CD4-positive, alpha-beta memory T cell (primary cell): ENCODE measurements around the gene SERTAD2. TPM values are rescaled to one million over a fixed set of nuclear protein-coding genes. Genes with fewer than 3 reads are reported as not detected.

Source experiments
- CTCF ChIA-PET: fragments of 350-600 bp; sonication (Branson Sonifier 250); formaldehyde crosslinking; loops from one replicate; lab custom pipeline; 2021; ENCODE audit warnings: inconsistent platforms; ENCODE audit not compliant: partially characterized antibody; lab: Charles Lee
- POLR2A ChIA-PET: fragments of 350-600 bp; sonication (Branson Sonifier 250); formaldehyde crosslinking; loops from one replicate; lab custom pipeline; 2021; ENCODE audit not compliant: partially characterized antibody; lab: Charles Lee
- DNase-seq, 5 donors: peaks; one replicate each; pipeline versions ENCODE4 v3.0.0 to v3.0.0-alpha.2; 2020 to 2022; ENCODE audit warnings: mixed read lengths in 1 of 5
- H3K27ac ChIP-seq: one replicate; pipeline ENCODE4 v1.7.0; 2013; ENCODE audit warnings: low read depth, low read length
- H3K27me3 ChIP-seq: 2 replicates; pipeline ENCODE4 v1.7.0; 2013; ENCODE audit warnings: mild to moderate bottlenecking, low read length, moderate library complexity; ENCODE audit not compliant: insufficient read depth
- H3K36me3 ChIP-seq: 2 replicates; pipeline ENCODE4 v1.7.0; 2013; ENCODE audit warnings: mild to moderate bottlenecking, low read length, moderate library complexity; ENCODE audit not compliant: insufficient read depth
- H3K4me1 ChIP-seq: 2 replicates; pipeline ENCODE4 v1.7.0; 2013; ENCODE audit warnings: mild to moderate bottlenecking, low read length, moderate library complexity; ENCODE audit not compliant: insufficient read depth
- H3K4me3 ChIP-seq, 2 donors: one replicate each; pipeline ENCODE4 v1.7.0; 2013; ENCODE audit warnings: low read length in 2 of 2, mild to moderate bottlenecking in 1 of 2
- H3K9me3 ChIP-seq, 2 donors: one replicate each; pipeline ENCODE4 v1.7.0; 2013; ENCODE audit warnings: low read length in 2 of 2, control low read depth in 1 of 2; ENCODE audit not compliant: control insufficient read depth in 1 of 2
- H3K27ac Mint-ChIP-seq, 7 donors: one replicate each; pipeline ENCODE4 v1.8.0; 2020 to 2021; ENCODE audit warnings: mixed read lengths in 7 of 7, mild to moderate bottlenecking in 6 of 7, inconsistent platforms in 3 of 7, moderate library complexity in 3 of 7
- H3K27me3 Mint-ChIP-seq, 2 donors: one replicate each; pipeline ENCODE4 v1.8.0; 2020 to 2021; ENCODE audit warnings: mixed read lengths in 2 of 2
- H3K36me3 Mint-ChIP-seq, 2 donors: one replicate each; pipeline ENCODE4 v1.8.0; 2020 to 2021; ENCODE audit warnings: mixed read lengths in 2 of 2, inconsistent platforms in 1 of 2, mild to moderate bottlenecking in 1 of 2
- H3K4me1 Mint-ChIP-seq, 4 donors: one replicate each; pipeline ENCODE4 v1.8.0; 2020 to 2021; ENCODE audit warnings: mixed read lengths in 4 of 4, mild to moderate bottlenecking in 1 of 4
- H3K4me3 Mint-ChIP-seq, 8 donors: one replicate each; pipeline ENCODE4 v1.8.0; 2020 to 2021; ENCODE audit warnings: mixed read lengths in 8 of 8, mild to moderate bottlenecking in 7 of 8, moderate library complexity in 6 of 8, inconsistent platforms in 3 of 8
- H3K9me3 Mint-ChIP-seq, 8 donors: one replicate each; pipeline ENCODE4 v1.8.0; 2020 to 2021; ENCODE audit warnings: mixed read lengths in 8 of 8, mild to moderate bottlenecking in 5 of 8, inconsistent platforms in 3 of 8, moderate library complexity in 1 of 8
- intact Hi-C: fragments of 100-400 bp; cut with micrococcal nuclease; formaldehyde crosslinking; loops from one replicate; pipeline ENCODE4 v1.15.1; 2023
- polyA plus RNA-seq, 2 donors: library from polyadenylated mRNA; unstranded; fragments of 300-500 nt; fragmentation: Illumina TruSeq; gene quantifications; one replicate each; pipeline ENCODE4 v1.2.3, GENCODE V29; 2021
- total RNA-seq, 2 experiments: library from RNA; stranded (reverse); gene quantifications; one replicate each; pipeline ENCODE4 v1.2.3, GENCODE V29; 2021

SERTAD2 gene, protein sequence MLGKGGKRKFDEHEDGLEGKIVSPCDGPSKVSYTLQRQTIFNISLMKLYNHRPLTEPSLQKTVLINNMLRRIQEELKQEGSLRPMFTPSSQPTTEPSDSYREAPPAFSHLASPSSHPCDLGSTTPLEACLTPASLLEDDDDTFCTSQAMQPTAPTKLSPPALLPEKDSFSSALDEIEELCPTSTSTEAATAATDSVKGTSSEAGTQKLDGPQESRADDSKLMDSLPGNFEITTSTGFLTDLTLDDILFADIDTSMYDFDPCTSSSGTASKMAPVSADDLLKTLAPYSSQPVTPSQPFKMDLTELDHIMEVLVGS
- total RNA-seq, result 10 to 100 TPM; 23.5 to 24.6 TPM
- polyA plus RNA-seq, result 1 to 10 TPM; 2.6 to 5.5 TPM

DNA sequence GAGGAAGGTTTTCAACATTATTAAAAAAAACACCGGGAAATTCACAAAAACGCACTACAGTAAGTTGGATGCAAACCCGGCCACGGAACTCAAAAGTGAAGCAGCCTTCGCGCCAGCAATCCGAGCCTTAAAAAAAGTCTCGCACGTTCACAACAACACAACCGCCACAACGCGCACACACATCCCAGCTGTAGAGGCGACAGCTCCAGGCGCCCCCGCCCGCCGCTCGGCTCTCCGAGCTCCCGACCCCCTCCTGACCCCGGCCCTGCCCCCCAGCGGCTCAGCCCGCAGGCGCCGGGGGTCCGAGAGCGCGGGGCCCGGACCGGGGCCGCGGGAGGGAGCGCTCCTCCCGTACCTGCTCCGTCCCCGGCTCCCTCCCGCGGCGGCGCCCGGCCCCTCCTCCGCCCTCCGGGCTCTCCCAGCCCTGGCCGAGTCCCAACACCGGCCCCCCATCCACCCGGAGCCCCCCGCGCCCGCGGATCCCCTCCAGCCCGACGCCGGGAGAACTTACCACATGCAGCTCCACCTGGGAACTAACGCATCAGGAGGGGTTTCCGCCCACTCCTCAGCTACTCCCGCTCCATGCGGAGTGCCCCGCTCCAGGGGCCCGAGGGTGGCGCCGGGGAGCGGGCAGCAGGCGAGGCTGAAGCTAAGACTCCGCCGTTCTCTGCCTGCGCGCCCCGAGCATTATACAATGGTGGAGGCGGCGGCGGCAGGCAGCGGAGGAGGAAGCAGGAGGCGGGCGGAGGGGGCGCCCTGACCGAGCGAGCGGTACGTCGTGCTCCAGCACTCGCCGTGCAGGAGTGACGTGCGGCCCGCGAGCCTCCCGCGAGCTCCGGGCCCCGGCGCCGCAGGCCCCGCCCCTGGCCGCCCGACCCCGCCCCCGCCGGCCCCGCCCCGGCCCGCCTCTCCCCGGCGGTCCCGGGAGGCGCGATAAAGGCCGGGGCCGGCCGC is at the start of gene SERTAD2:
Gene SERTAD2, minus strand, starts transcription at position 805 of the 954 bp plus-strand sequence. CDS start 17,042 bp downstream, outside the sequence.
- Mint-ChIP-seq H3K36me3 (peaks cover 0 to 9% of the 10 kb centered on the region in 2 donors), H3K4me3 (peak within 1 kb of the TSS; percentile 90 to 99 (median 92)), H3K9me3 (no peaks in the 10 kb centered on the region), H3K4me1 (peaks cover 34 to 63% (median 50%) of the 10 kb centered on the region in 4 donors), H3K27me3 (no peaks in the 10 kb centered on the region), H3K27ac (peak within 1 kb of the TSS; percentile 90 to 98 (median 95))
- peak within 1 kb of the TSS; percentile 70 to 83 for H3K4me3 ChIP-seq
- H3K4me1 ChIP-seq, result peaks cover 54% of the 10 kb centered on the region
- intact Hi-C loops, result loop anchor here (1.0 to 2.0 kb wide), 7 partner anchors 45 to 178 kb away; partner anchors contain the start of gene AFTPH
- peak within 1 kb of the TSS; percentile 83 for H3K27ac ChIP-seq
- DNase-seq, result peak; percentile 84 to 89 (median 88)
- no peaks in the 10 kb centered on the region for H3K36me3 ChIP-seq
- CTCF ChIA-PET, result interaction anchor here (0.6 to 8.8 kb wide), 38 partner anchors 9 to 405 kb away, joined by 3 to 118 read pairs (median 4); partner anchors contain the start of gene AFTPH
- H3K9me3 ChIP-seq, result no peaks in the 10 kb centered on the region
- POLR2A ChIA-PET, result interaction anchor here (0.5 to 13.8 kb wide), 53 partner anchors 9 to 1065 kb away, joined by 3 to 298 read pairs (median 4); partner anchors contain the start of genes ACTR2, AFTPH, CEP68 and RAB1A
- no peaks in the 10 kb centered on the region for H3K27me3 ChIP-seq

DNA sequence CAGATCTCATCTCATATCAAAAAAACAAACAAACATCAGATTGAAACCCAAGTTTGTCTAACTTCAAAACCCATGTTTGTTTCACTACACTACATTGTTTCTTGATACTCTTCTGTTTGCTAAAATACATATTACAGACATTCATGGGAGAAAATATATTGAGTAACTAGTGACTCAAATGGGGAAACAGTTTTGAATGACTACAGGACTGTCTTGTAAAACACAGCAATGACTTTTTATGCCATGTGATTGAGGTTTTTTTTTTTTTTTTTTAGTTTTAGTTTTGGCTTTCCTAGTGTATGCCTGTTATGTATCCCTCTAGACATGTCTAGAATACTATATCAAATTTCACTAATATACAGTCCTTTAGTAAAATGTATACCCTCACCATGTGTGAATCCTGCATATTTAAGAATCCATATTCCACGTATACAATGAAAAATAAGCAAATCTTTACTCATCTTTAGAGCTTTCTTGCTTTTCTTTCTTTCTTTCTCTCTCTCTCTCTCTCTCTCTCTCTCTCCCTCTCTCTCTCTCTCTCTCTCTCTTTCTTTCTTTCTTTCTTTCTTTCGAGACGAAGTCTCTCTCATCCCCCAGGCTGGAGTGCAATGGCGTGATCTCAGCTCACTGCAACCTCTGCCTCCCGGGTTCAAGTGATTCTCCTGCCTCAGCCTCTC is 46.6 kb upstream of the SERTAD2 start:
- H3K4me3 ChIP-seq, result no peak overlapping the region
- peaks cover 21 to 41% (median 32%) of the 10 kb centered on the region in 4 donors for H3K4me1 Mint-ChIP-seq
- H3K36me3 Mint-ChIP-seq, result no peaks in the 10 kb centered on the region
- DNase-seq, result no peak
- intact Hi-C loops, result loop anchor here (5.0 kb wide), 1 partner anchor 33 kb away; no protein-coding TSS in a partner anchor
- POLR2A ChIA-PET, result interaction anchor here (0.7 kb wide), 1 partner anchor 51 kb away, joined by 3 read pairs; no protein-coding TSS in a partner anchor
- no peak overlapping the region for H3K27ac ChIP-seq
- no peaks in the 10 kb centered on the region for H3K27me3 ChIP-seq
- peak overlapping the region in 7 of 8 donors; percentile 42 to 66 (median 57) for H3K4me3 Mint-ChIP-seq
- H3K27me3 Mint-ChIP-seq, result no peaks in the 10 kb centered on the region
- H3K27ac Mint-ChIP-seq, result peak overlapping the region in 2 of 7 donors; percentile 61 to 76
- CTCF ChIA-PET, result interaction anchor here (0.8 to 1.4 kb wide), 2 partner anchors 51 to 53 kb away, joined by 3 read pairs; no protein-coding TSS in a partner anchor
- H3K36me3 ChIP-seq, result no peaks in the 10 kb centered on the region
- H3K9me3 ChIP-seq, result no peaks in the 10 kb centered on the region
- peaks cover 36% of the 10 kb centered on the region for H3K4me1 ChIP-seq
- H3K9me3 Mint-ChIP-seq, result no peaks in the 10 kb centered on the region

DNA sequence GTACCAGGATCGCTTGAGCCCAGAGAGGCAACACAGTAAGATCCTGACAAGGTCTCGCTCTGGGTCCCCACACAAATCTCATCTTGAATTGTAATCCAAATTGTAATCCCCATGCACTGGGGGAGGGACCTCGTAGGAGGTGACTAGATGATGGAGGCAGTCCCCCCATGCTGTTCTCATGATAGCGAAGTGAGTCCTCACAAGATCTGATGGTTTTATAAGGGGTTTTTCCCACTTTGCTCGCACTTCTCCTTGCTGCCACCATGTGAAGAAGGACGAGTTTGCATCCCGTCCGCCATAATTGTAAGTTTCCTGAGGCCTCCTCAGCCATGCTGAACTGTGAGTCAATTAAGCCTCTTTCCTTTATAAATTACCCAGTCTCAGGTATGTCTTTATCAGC is 46.0 kb upstream of the SERTAD2 start:
- CTCF ChIA-PET, result interaction anchor here (1.0 kb wide), 1 partner anchor 46 kb away, joined by 3 read pairs; the partner anchor contains the start of gene SERTAD2
- POLR2A ChIA-PET, result interaction anchor here (0.7 kb wide), 1 partner anchor 51 kb away, joined by 3 read pairs; no protein-coding TSS in a partner anchor
- H3K9me3 ChIP-seq, result no peaks in the 10 kb centered on the region
- H3K4me1 ChIP-seq, result peaks cover 36% of the 10 kb centered on the region
- no peaks in the 10 kb centered on the region for H3K27me3 ChIP-seq
- intact Hi-C loops, result loop anchor here (1.0 to 5.0 kb wide), 4 partner anchors 32 to 68 kb away; no protein-coding TSS in a partner anchor
- H3K27me3 Mint-ChIP-seq, result no peaks in the 10 kb centered on the region
- peaks cover 21 to 41% (median 30%) of the 10 kb centered on the region in 4 donors for H3K4me1 Mint-ChIP-seq
- H3K27ac Mint-ChIP-seq, result peak overlapping the region in 2 of 7 donors; percentile 61 to 76
- no peaks in the 10 kb centered on the region for H3K36me3 ChIP-seq
- peak overlapping the region in 7 of 8 donors; percentile 42 to 66 (median 57) for H3K4me3 Mint-ChIP-seq
- no peaks in the 10 kb centered on the region for H3K36me3 Mint-ChIP-seq
- no peak overlapping the region for H3K4me3 ChIP-seq
- no peak overlapping the region for H3K27ac ChIP-seq
- H3K9me3 Mint-ChIP-seq, result no peaks in the 10 kb centered on the region
- peak; percentile 14 to 53 (median 17) for DNase-seq

DNA sequence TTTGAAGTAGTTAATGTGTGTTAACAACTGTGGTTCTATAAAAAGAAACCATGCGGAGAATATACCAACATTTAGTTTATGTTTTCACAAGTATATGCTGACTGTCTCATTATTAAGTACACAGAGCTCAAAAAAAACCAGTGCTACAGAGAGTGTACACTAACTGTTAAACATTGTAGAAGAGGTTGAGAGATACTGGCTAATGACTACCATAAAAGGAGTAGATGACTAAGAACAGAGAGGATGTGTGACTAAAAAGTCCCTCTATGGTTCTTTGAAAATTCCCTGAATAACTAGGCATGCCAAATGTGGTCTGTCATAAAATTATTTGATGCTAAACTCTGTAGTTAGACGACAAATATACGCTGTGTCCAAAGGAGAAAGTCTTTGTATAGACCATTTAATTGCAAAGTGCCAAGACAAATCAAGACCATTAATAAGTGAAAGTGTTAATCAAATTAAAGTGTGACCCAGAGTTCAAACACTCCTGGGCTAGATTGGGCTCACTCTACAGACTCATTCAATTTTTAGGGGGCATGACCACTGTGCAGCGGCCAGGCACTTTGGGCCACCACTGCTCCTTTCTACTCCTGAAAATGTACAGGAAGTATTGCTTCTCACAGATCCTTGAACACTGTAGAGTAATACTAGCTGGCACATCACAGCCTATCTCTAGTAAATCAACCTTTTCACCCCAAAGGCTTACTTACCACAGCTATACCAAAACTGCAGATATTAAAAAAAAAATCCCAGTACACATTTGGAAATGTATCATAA is 45.1 kb upstream of the SERTAD2 start:
- Mint-ChIP-seq H3K4me3 (peak overlapping the region in 5 of 8 donors; percentile 9 to 53 (median 22)), H3K27ac (peak overlapping the region in 3 of 7 donors; percentile 2 to 34 (median 22)), H3K36me3 (no peaks in the 10 kb centered on the region), H3K9me3 (no peaks in the 10 kb centered on the region), H3K4me1 (peaks cover 21 to 41% (median 30%) of the 10 kb centered on the region in 4 donors), H3K27me3 (no peaks in the 10 kb centered on the region)
- intact Hi-C loops, result loop anchor here (1.0 to 5.0 kb wide), 3 partner anchors 44 to 68 kb away; no protein-coding TSS in a partner anchor
- no peak for DNase-seq
- Histone ChIP-seq H3K4me1 (peaks cover 36% of the 10 kb centered on the region), H3K9me3 (no peaks in the 10 kb centered on the region), H3K27me3 (no peaks in the 10 kb centered on the region), H3K36me3 (no peaks in the 10 kb centered on the region), H3K4me3 (no peak overlapping the region), H3K27ac (no peak overlapping the region)
- ChIA-PET POLR2A (interaction anchor here (1.4 kb wide), 1 partner anchor 45 kb away, joined by 5 read pairs; the partner anchor contains the start of gene SERTAD2), CTCF (interaction anchor here (0.5 to 2.8 kb wide), 3 partner anchors 45 to 52 kb away, joined by 3 to 10 read pairs (median 3); partner anchors contain the start of gene SERTAD2)

DNA sequence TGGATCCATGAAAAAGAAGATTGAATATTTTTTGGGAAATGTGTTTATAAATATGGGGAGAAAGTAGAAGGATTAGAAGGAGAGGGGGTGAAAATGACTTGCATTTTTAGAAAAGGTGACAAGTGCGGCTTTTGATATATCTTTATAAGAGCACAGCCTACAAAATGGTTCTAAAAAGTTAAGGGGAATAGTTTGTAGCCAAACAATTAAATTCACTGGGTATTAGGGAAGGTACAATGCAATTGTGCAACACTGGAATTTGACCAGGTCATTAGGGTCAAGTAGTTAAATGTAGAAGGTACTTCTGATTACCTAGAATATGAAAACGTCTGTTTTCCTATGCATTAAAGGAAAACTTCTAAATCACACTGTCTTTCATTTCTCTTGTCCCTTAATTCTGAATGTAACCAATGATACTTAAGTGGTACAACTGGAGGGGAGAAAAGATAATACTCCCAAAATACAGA is 44.5 kb upstream of the SERTAD2 start:
- Histone ChIP-seq H3K36me3 (no peaks in the 10 kb centered on the region), H3K4me3 (no peak overlapping the region), H3K9me3 (no peaks in the 10 kb centered on the region), H3K4me1 (peaks cover 36% of the 10 kb centered on the region), H3K27ac (no peak overlapping the region), H3K27me3 (no peaks in the 10 kb centered on the region)
- H3K36me3 Mint-ChIP-seq, result peaks cover 0 to 1% of the 10 kb centered on the region in 2 donors
- intact Hi-C loops, result loop anchor here (2.0 to 5.0 kb wide), 2 partner anchors 43 to 69 kb away; no protein-coding TSS in a partner anchor
- H3K4me3 Mint-ChIP-seq, result peak overlapping the region in 1 of 8 donors; percentile 44
- H3K4me1 Mint-ChIP-seq, result peaks cover 21 to 41% (median 30%) of the 10 kb centered on the region in 4 donors
- DNase-seq, result no peak
- no peaks in the 10 kb centered on the region for H3K9me3 Mint-ChIP-seq
- ChIA-PET POLR2A (interaction anchor here (1.4 kb wide), 1 partner anchor 45 kb away, joined by 5 read pairs; the partner anchor contains the start of gene SERTAD2), CTCF (interaction anchor here (0.5 to 2.8 kb wide), 2 partner anchors 45 to 52 kb away, joined by 3 to 10 read pairs; partner anchors contain the start of gene SERTAD2)
- H3K27me3 Mint-ChIP-seq, result peaks cover 0 to 1% of the 10 kb centered on the region in 2 donors
- H3K27ac Mint-ChIP-seq, result peak overlapping the region in 1 of 7 donors; percentile 41
